Cardiac fibroblast (primary cell): ENCODE data around the gene PTPRN2.

Experiments used
- DNase-seq, 2 donors: peaks; one replicate each; pipeline versions ENCODE4 v3.0.0 to v3.0.0-alpha.2; 2010; ENCODE audit warnings: low read depth in 2 of 2
- H3K4me3 ChIP-seq, 2 donors: replicated peaks in 1 of 2; 1 replicate in 1 of 2; 2 replicates in 1 of 2; pipeline ENCODE4 v1.5.1; 2011; ENCODE audit warnings: low read depth in 2 of 2, low read length in 2 of 2, mild to moderate bottlenecking in 2 of 2, moderate library complexity in 1 of 2
- TF ChIP-seq, protein P1 (sequence below): IDR thresholded peaks from one replicate; pipeline ENCODE4 v1.5.1; 2011; ENCODE audit warnings: low read depth, mild to moderate bottlenecking, low read length, inconsistent platforms

PTPRN2 gene

DNA sequence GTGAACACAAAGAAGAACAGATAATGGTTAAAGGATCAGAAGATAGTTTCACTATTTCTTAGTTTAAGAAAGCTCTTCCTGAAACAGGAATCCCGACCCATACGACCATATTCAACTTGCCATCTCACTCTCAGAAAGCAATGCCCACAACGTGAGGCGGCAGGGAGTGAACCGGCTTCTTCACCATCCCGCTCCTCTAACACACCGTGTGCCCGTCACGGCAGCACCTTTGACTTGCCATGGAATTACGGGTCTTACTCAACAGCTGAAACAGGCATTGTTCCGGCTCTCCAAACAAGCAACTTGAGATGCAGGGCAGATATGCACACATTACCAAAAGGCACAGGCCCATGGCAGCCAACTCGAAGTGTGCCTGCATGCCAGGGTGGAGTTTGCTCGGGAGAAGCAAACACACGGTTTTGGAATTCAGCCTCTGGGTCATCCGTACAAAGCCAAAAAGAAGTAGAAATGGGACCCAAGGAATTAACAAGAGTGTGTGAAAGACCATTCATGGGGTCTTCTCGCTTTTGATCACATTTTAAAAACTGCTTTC is 957.2 kb downstream of the PTPRN2 start:
- no peak overlapping the region for H3K4me3 ChIP-seq
- TF ChIP-seq, protein P1, sequence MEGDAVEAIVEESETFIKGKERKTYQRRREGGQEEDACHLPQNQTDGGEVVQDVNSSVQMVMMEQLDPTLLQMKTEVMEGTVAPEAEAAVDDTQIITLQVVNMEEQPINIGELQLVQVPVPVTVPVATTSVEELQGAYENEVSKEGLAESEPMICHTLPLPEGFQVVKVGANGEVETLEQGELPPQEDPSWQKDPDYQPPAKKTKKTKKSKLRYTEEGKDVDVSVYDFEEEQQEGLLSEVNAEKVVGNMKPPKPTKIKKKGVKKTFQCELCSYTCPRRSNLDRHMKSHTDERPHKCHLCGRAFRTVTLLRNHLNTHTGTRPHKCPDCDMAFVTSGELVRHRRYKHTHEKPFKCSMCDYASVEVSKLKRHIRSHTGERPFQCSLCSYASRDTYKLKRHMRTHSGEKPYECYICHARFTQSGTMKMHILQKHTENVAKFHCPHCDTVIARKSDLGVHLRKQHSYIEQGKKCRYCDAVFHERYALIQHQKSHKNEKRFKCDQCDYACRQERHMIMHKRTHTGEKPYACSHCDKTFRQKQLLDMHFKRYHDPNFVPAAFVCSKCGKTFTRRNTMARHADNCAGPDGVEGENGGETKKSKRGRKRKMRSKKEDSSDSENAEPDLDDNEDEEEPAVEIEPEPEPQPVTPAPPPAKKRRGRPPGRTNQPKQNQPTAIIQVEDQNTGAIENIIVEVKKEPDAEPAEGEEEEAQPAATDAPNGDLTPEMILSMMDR = no peak
- no peak for DNase-seq

DNA sequence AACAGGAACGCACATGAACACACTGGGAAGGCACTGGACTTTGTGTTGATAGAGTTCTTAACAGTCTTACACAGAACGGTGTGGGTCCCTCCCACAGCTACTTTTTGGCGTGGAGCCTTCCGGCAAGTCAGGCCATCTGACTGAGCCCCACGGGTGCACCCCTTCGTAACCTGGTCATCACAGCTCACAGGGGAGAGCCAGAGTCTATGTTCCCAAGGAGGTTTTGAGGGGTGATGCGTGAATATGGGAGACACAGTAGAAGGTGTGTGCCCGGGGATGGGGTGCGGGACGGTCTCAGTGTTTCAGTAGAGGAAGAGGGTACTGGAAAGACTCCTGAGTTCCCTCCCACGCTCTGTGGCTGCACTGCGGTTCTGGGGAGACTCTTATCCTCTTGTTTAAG is 959.2 kb downstream of the PTPRN2 start:
- no peak overlapping the region for H3K4me3 ChIP-seq
- no peak for DNase-seq
- TF ChIP-seq, protein P1 = no peak

GRCh38 chr7:157627646-157628045 is 960.0 kb downstream of the PTPRN2 start:
- H3K4me3 ChIP-seq = no peak overlapping the region
- TF ChIP-seq, protein P1 = no peak
- DNase-seq = no peak

GRCh38 chr7:157627033-157627432 is 960.6 kb downstream of the PTPRN2 start:
- no peak for DNase-seq

GRCh38 chr7:157625973-157626742 is 961.5 kb downstream of the PTPRN2 start:
- H3K4me3 ChIP-seq = no peak overlapping the region
- TF ChIP-seq, protein P1 = no peak
- DNase-seq = no peak

More at GRCh38 chr7:157627033-157627432, 960.6 kb downstream of the PTPRN2 start:
- no peak overlapping the region for H3K4me3 ChIP-seq
- TF ChIP-seq, protein P1 = no peak

DNA sequence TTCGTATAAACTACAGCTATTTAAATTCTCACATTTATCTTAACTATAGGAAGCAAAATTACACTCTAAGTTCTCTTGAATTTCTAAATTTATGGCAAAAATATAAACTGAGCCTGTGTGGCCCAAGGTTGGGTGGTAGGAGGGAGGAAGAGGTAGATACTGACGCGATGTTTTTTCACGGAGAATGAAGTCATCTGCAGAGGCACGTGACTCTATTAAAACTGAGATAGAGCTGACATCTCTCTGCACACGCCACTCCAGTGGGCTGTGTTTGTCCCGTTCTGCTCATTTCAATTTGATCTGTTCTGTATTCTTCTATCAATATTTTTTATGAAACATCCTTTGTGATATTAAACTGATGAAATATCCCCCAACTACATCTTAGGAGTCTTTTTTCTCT is 964.1 kb downstream of the PTPRN2 start:
- TF ChIP-seq, protein P1 = no peak
- DNase-seq = no peak
- no peak overlapping the region for H3K4me3 ChIP-seq
